Activated naive CD4-positive, alpha-beta T cell treated with anti-CD3 and anti-CD28 coated beads, Interleukin-2, amount 50 U/mL, for 72 hours (primary cell): ENCODE results near the gene VSTM2A. TPM values are rescaled to one million over a fixed set of nuclear protein-coding genes. Genes with fewer than 3 reads are reported as not detected.

ENCODE experiments used
- ATAC-seq, 2 donors: fragments of 150-1000 bp; cut with Tn5 transposase; 2 replicates each; pipeline ENCODE4 v1.10.0; 2021; ENCODE audit warnings: mild to moderate bottlenecking in 2 of 2, moderate library complexity in 2 of 2
- DNase-seq, 2 donors: peaks; one replicate each; pipeline ENCODE4 v3.0.0; 2021 to 2022; ENCODE audit warnings: low spot score in 2 of 2
- H3K27ac Mint-ChIP-seq, 2 donors: one replicate each; pipeline ENCODE4 v1.8.0; 2022; ENCODE audit warnings: mild to moderate bottlenecking in 2 of 2, mixed read lengths in 2 of 2
- H3K36me3 Mint-ChIP-seq, 2 donors: one replicate each; pipeline ENCODE4 v1.8.0; 2022; ENCODE audit warnings: mixed read lengths in 2 of 2
- H3K9me3 Mint-ChIP-seq, 2 donors: one replicate each; pipeline ENCODE4 v1.8.0; 2022; ENCODE audit warnings: mixed read lengths in 2 of 2
- total RNA-seq, 2 donors: library from RNA; stranded (reverse); gene quantifications; one replicate each; pipeline ENCODE4 v1.2.3, GENCODE V29; 2022

The VSTM2A gene
- total RNA-seq, 2 donors from 2014 or later = not detected

- peaks cover 0 to 4% of the 10 kb centered on the region in 2 donors for H3K36me3 Mint-ChIP-seq
- DNase-seq = no peak
- ATAC-seq = no peak
- peaks cover 4 to 11% of the 10 kb centered on the region in 2 donors for H3K9me3 Mint-ChIP-seq
- no peak overlapping the region for H3K27ac Mint-ChIP-seq
Measured at GRCh38 chr7:54565432-54565831, 23.3 kb downstream of the VSTM2A start.

- Mint-ChIP-seq H3K27ac (no peak overlapping the region), H3K9me3 (peaks cover 0 to 20% of the 10 kb centered on the region in 2 donors), H3K36me3 (no peaks in the 10 kb centered on the region)
- DNase-seq (no peak), ATAC-seq (no peak)
Measured at GRCh38 chr7:54581511-54581910, 39.3 kb downstream of the VSTM2A start.

DNA sequence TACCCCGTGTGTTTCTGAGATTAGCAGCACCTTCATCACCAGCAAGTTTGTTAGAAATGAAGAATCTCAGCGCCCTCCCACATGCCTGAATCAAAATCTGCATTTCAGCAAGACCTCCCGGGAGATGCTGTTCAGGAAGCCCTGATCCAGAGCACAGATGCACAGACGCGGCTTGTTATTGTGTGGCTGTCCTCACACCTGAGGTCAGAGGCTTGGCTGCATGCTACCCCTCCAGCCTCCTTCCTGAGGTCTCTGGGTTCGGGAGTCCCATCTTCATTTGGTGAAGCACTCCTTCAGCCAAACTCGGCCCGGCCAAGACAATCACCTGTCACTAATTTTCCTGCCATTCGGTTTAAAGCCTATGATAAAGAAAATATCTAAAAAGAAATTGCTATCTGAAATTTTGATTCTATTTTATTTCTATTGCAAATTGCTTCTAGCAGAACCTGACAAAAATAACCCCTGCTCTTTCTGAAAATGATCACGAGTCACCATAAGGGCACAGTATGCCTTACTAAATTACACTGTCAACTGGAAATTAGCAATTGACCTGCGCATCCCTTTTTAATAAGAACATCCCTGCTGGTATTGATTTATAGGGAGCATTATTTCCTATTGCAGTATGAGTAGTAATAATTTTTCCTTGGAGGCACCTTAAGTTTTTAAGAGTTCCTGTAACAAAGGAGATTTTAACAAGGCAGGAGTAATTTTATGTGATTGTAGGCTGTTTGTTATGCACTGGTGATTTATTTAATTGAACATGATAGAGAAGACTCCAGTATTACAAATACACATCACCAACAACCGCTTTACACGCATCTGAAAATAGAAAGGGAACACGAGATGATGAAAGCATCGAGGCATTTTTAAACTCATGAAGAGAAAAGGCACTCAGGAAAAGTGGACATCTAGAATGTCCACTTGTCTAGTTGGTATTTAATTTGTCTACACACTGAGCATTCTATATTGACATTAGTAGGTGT is 49.5 kb downstream of the VSTM2A start:
- ATAC-seq (no peak), DNase-seq (no peak)
- H3K36me3 Mint-ChIP-seq = peaks cover 0 to 14% of the 10 kb centered on the region in 2 donors
- H3K27ac Mint-ChIP-seq = no peak overlapping the region
- H3K9me3 Mint-ChIP-seq = peaks cover 16% of the 10 kb centered on the region in 2 donors

DNA sequence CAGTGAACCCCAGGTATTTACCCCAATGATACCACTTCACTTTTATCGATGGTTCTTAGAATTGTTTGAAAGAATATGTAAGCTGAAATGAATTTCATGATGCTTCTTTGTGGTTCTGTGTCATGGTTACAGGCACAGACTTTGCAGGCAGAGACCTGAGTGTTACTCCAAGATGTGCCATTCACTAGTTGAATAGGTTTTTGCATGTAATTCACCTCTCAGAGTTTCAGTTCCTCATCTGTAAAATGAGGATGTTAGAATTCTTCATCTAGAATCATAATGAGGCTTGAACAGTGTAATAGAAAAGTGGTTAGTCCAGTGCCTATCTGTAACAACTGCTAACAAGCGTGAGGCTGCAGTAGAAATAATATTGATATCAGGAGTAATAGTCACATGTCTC is 54.6 kb downstream of the VSTM2A start:
- ATAC-seq (no peak), DNase-seq (no peak)
- Mint-ChIP-seq H3K36me3 (peaks cover 0 to 13% of the 10 kb centered on the region in 2 donors), H3K27ac (no peak overlapping the region), H3K9me3 (peaks cover 18 to 22% of the 10 kb centered on the region in 2 donors)

GRCh38 chr7:54615537-54615936 is 73.4 kb downstream of the VSTM2A start:
- no peak for ATAC-seq
- Mint-ChIP-seq H3K9me3 (peaks cover 0 to 7% of the 10 kb centered on the region in 2 donors), H3K27ac (no peak overlapping the region), H3K36me3 (no peaks in the 10 kb centered on the region)
- DNase-seq = no peak

Other genes with a start within 250 kb of the VSTM2A start
- 100 to 1,000 TPM in 1 of 2 donors, 10 to 100 TPM in 1; 95.1 to 161 TPM for gene SEC61G, start 216.8 kb downstream of the VSTM2A start, total RNA-seq